ENCODE measurements around the gene ACKR1.

ACKR1 gene

GRCh38 chr1:159229896-159230295 lies 25.2 kb downstream of the ACKR1 start:
- peaks cover 25% of the 10 kb centered on the region for H3K4me1 ChIP-seq (ENCODE audit: insufficient read depth, low read length, poor library complexity, severe bottlenecking)
- peak overlapping the region; percentile 53 for H2AFZ ChIP-seq (ENCODE audit: low read length)
- H3F3A ChIP-seq (ENCODE audit: low read depth): no peaks in the 10 kb centered on the region
- H3K27me3 ChIP-seq (ENCODE audit: insufficient read depth, low read length, poor library complexity, severe bottlenecking): no peaks in the 10 kb centered on the region
- H3K9me2 ChIP-seq (replicated peaks; ENCODE audit: low read depth, low read length): no peaks in the 10 kb centered on the region
- H3K36me3 ChIP-seq (ENCODE audit: insufficient read depth, low read length): no peaks in the 10 kb centered on the region
- no peaks in the 10 kb centered on the region for H4K20me1 ChIP-seq (ENCODE audit: insufficient read depth, low read length, poor library complexity, severe bottlenecking)
- no peak overlapping the region for H3K4me2 ChIP-seq (ENCODE audit: low read depth, low read length, poor library complexity, severe bottlenecking)
- no peaks in the 10 kb centered on the region for H3K79me2 ChIP-seq (ENCODE audit: insufficient read depth, low read length)
- H3K4me3 ChIP-seq (ENCODE audit: low read length, poor library complexity, severe bottlenecking): no peak overlapping the region
- TF ChIP-seq CTCF (conservative IDR thresholded peaks at IDR 0.05; ENCODE audit: low read length) (no peak), EZH2phosphoT487 (IDR thresholded peaks at IDR 0.05; ENCODE audit: borderline replicate concordance) (no peak)
- no peaks in the 10 kb centered on the region for H3K9me3 ChIP-seq (ENCODE audit: insufficient read depth, low read depth, low read length)
- no peak overlapping the region for H3K9ac ChIP-seq (ENCODE audit: low read depth, low read length, poor library complexity, severe bottlenecking)

GRCh38 chr1:159239551-159240220 lies 35.0 kb downstream of the ACKR1 start:
- peak overlapping the region; percentile 16 for H3K4me2 ChIP-seq (ENCODE audit: low read depth, low read length, poor library complexity, severe bottlenecking)
- H3K4me3 ChIP-seq (ENCODE audit: low read length, poor library complexity, severe bottlenecking): no peak overlapping the region
- TF ChIP-seq EZH2phosphoT487 (IDR thresholded peaks at IDR 0.05; ENCODE audit: borderline replicate concordance) (no peak), CTCF (conservative IDR thresholded peaks at IDR 0.05; ENCODE audit: low read length) (no peak)
- H2AFZ ChIP-seq (ENCODE audit: low read length): no peak overlapping the region
- no peaks in the 10 kb centered on the region for H3K79me2 ChIP-seq (ENCODE audit: insufficient read depth, low read length)
- H3K27me3 ChIP-seq (ENCODE audit: insufficient read depth, low read length, poor library complexity, severe bottlenecking): no peaks in the 10 kb centered on the region
- no peaks in the 10 kb centered on the region for H3K9me2 ChIP-seq (replicated peaks; ENCODE audit: low read depth, low read length)
- H3K36me3 ChIP-seq (ENCODE audit: insufficient read depth, low read length): no peaks in the 10 kb centered on the region
- peaks cover 16% of the 10 kb centered on the region for H3K4me1 ChIP-seq (ENCODE audit: insufficient read depth, low read length, poor library complexity, severe bottlenecking)
- H3K9me3 ChIP-seq (ENCODE audit: insufficient read depth, low read depth, low read length): peaks cover 8% of the 10 kb centered on the region
- no peak overlapping the region for H3K9ac ChIP-seq (ENCODE audit: low read depth, low read length, poor library complexity, severe bottlenecking)
- no peaks in the 10 kb centered on the region for H3F3A ChIP-seq (ENCODE audit: low read depth)
- H4K20me1 ChIP-seq (ENCODE audit: insufficient read depth, low read length, poor library complexity, severe bottlenecking): no peaks in the 10 kb centered on the region

- H4K20me1 ChIP-seq (ENCODE audit: insufficient read depth, low read length, poor library complexity, severe bottlenecking): no peaks in the 10 kb centered on the region
- no peaks in the 10 kb centered on the region for H3K9me2 ChIP-seq (replicated peaks; ENCODE audit: low read depth, low read length)
- no peaks in the 10 kb centered on the region for H3K79me2 ChIP-seq (ENCODE audit: insufficient read depth, low read length)
- peaks cover 5% of the 10 kb centered on the region for H3K9me3 ChIP-seq (ENCODE audit: insufficient read depth, low read depth, low read length)
- H3K27me3 ChIP-seq (ENCODE audit: insufficient read depth, low read length, poor library complexity, severe bottlenecking): no peaks in the 10 kb centered on the region
- no peak overlapping the region for H3K4me3 ChIP-seq (ENCODE audit: low read length, poor library complexity, severe bottlenecking)
- TF ChIP-seq CTCF (conservative IDR thresholded peaks at IDR 0.05; ENCODE audit: low read length) (no peak), EZH2phosphoT487 (IDR thresholded peaks at IDR 0.05; ENCODE audit: borderline replicate concordance) (no peak)
- no peaks in the 10 kb centered on the region for H3F3A ChIP-seq (ENCODE audit: low read depth)
- H3K4me1 ChIP-seq (ENCODE audit: insufficient read depth, low read length, poor library complexity, severe bottlenecking): no peaks in the 10 kb centered on the region
- no peak overlapping the region for H3K9ac ChIP-seq (ENCODE audit: low read depth, low read length, poor library complexity, severe bottlenecking)
- H3K4me2 ChIP-seq (ENCODE audit: low read depth, low read length, poor library complexity, severe bottlenecking): no peak overlapping the region
- H2AFZ ChIP-seq (ENCODE audit: low read length): no peak overlapping the region
- no peaks in the 10 kb centered on the region for H3K36me3 ChIP-seq (ENCODE audit: insufficient read depth, low read length)
These were observed 42.6 kb downstream of the ACKR1 start for GRCh38 chr1:159247266-159247665.

All from Loucy (cell line).